NCI-H526 treated with DMSO at 0.1 percent for 48 hours (cell line): Measurements from ENCODE around the gene SDHA.
"Not testable (repeated sequence)": the region's sequence is repeated elsewhere in the genome, so short reads cannot be mapped to it uniquely, and the experiment has no call there.

Experiments used
- DNase-seq: peaks from one replicate; lab custom pipeline; 2025; lab: John Stamatoyannopoulos, UW

The SDHA gene

DNA sequence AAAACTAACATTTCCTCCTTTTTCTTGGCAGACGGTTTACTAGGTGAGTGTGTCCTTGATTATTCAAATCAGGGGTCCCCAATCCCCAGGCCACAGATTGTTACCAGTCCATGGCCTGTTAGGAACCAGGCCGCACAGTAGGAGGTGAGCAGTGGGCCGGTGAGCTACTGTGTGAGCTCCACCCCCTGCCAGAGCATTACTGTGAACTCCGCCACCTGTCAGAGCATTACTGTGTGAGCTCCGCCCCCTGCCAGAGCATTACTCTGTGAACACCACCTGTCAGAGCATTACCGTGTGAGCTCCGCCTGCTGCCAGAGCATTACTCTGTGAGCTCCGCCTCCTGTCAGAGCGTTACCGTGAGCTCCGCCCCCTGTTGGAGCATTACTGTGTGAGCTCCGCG is 39.0 kb downstream of the SDHA start:
- no peak for DNase-seq

DNA sequence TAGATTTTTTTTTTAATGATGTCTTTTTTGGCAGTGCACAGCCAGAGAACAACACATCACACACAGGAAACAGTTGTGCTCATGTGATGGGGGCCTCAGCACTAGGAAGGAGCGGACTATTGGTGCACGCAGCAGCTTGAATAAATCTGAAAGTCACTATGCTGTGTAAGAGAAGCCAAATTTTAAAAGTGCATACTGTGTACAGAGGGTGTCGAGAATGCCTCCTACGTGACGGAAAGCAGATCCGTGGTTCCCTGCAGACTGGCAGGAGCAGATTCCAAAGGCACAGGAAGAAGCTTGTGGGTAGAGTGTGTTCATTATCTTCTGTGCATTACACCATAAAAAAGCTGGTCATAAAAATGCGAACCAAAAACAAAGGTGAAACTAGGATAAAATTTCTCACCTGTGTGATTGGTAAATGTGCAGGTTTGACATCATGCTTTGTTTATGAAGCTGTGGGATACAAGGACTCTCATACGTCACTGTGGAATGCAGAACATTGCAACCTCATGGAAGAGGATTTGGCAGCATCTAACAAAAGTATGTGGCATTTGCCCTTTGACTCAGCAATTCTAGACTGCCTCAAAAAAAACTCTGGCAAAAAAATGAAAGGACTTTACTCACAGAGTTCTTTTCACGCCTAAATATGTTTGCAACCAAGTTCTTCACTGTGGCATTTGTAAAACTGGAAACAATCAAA is 45.3 kb downstream of the SDHA start:
- not testable (repeated sequence) for DNase-seq

DNA sequence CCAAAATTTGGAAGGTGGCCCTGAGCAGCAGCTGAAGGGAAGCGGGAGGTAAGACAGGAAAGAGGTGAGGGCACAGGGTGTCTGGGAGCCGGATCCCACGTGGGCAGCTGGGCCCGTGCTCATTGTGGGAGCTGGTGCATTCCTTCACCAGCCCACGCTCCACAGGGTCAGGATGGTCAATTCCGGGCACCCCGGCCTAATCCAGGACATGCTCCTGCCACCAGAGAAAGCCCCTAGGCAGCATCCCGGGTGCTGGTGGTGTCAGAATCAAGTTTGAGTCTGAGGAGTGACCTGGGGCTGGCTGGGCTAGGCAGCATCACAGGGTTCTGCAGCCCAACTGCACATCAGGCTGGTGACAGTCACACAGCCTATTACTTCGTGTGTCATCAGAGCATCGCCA is 46.2 kb downstream of the SDHA start:
- DNase-seq, result no peak

GRCh38 chr5:266311-267026 is 48.3 kb downstream of the SDHA start:
- not testable (repeated sequence) for DNase-seq

DNA sequence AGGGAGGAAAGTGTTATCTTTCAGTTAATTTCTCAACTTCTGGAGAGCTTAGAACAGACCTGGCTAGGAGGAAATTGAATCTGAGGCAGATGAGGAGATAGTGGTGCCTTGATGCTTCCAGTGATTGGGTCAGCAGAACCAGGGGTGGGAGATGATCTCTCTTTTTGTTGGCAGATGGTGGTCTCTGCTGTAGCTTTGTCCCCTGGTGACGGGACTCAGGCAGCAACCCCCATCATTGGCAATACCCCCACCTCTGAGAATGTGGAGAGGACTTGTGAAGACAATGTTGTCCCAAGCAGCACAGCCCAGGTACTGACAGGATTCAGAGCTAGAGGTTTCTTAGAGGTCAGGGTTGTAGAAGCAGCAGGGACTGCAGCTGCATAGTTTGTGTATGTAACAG is 49.6 kb downstream of the SDHA start:
- DNase-seq, result no peak

DNA sequence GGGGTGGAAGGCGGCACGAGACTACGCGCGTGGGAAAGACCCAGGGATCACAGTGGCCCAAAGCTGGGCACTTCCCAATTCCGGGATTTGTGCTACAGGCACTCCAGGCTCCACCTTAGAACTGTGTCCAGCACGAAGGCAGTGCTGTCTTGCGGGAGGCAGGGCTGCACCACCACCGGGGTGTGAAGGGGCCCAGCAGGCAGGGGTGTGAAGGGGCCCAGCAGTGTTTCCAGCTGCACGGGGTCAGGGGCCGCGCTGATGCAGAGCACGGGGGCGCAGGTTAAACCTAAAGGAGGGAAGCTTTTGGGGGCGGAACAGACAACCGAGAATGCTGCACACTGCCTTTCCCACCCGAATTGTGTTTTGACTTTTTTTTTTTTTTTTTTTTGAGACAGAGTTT is 52.2 kb downstream of the SDHA start:
- DNase-seq, result no peak

DNA sequence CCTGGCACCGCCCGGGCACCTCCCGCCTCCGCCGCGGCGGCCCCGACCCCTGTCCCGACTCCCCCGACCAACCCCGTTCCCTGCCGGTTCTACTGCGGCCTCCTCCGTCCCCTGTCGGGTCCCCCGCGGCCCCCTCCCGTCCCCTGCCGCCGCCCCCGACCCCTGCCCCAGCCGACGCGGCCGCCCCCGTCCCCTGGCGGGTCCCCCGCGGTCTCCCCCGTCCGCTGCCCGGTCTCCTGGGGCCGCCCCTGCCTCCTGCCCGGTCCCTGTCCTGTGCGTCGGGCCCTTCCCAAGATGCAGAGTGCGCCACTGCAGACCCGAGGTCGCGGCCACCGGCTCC is 53.7 kb downstream of the SDHA start:
- not testable (repeated sequence) for DNase-seq

DNA sequence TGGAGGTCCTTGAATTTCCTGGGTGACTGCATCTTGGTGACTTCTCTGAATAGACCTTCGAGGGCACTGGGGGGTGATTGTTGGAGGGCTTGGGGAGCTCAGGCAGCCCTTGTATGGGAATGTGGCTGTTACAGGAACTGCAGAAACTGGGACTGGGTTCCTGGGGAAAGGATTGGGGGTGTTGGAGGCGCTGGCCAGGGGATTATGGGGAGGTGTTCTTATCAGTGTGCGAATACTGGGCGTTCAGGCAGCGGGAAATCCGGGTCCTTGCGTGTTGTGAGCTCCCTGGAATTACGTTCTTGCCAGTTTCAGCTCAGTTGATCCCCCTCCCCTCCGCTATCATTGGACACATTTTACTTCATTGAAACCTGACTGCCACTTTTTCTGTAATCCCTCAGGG is 55.0 kb downstream of the SDHA start:
- not testable (repeated sequence) for DNase-seq

DNA sequence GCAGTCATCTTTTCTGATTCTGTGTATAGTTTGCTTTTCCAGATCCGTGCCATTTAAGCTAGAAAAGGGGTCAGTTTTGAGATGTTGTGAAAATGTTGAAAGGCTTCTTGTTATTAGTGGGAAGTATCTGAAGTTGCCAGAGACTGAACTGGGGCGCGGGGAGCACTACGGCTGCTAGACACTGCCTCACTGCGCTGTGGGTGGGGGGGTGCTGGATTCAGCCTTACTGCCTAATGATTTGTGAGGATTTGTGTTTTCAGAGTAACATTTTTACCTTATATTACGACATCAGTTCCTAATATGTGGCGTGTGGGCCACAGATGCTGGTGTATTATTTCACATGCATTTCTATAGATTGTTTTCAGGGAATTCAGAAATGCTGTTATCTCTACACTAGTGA is 55.4 kb downstream of the SDHA start:
- DNase-seq, result not testable (repeated sequence)

DNA sequence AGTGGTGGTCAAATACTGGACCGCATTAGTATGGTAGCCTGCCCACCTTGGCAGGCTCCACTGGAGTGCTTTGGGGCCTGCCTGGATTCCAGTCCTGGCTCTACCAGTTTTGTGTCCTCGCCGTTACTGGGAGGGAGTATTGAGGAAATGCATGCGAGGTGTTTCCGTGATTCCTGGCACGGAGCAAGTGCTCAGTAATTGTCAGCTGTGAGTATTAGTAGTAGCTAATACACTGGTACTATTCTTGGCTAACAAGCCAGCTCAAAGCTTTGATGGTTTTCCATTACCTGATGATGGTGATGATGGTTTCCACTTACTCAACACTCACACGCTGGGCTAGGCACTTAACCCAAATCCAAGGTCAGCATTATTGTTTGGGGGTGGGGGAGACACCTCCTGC is 56.2 kb downstream of the SDHA start:
- not testable (repeated sequence) for DNase-seq

DNA sequence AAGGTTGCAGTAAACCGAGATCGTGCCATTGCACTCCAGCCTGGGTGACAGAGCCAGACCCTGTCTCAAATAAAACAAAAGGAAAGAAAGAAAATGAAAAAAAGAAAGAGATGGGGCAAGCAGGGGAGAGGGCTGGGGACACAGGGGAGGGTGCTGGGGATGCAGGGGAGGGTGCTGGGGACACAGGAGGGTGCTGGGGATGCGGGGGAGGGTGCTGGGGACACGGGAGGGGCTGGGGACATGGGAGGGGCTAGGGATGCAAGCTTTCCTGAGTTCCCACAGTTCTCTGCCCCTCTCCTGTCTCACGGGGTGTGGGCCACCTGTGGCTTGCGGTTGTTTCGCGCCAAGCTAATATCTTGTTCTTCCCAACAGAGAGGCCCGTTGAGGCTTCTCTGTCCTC is 60.5 kb downstream of the SDHA start:
- no peak for DNase-seq

DNA sequence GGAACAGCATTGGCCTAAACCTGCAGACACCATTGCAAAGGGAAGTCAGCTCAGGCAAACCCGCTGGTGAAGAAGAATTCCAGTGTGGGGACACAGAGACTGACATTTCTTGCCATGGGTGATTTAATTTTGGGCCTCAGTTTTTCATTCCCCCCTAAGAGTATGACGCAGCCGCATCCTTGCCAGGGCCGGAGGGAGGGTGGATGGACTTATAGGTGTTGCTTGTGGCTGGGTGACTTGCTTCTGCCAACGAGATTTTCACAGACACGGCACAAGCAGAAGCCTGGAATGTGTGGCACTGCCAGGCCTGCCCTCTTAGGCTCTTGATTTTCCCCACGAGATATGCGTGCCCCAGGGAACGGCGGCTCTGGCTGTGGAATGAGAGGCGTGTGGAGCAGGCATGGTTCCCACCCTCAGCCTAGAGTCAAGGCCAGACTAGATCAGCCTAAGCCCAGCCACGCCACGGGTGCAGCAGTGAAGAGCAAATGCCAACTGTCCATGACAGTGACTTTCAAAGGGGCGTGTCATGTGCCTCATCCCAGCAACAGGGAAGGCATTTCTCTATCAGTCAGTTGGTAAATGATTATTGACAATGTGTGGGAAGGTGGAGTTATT is 61.0 kb downstream of the SDHA start:
- not testable (repeated sequence) for DNase-seq

DNA sequence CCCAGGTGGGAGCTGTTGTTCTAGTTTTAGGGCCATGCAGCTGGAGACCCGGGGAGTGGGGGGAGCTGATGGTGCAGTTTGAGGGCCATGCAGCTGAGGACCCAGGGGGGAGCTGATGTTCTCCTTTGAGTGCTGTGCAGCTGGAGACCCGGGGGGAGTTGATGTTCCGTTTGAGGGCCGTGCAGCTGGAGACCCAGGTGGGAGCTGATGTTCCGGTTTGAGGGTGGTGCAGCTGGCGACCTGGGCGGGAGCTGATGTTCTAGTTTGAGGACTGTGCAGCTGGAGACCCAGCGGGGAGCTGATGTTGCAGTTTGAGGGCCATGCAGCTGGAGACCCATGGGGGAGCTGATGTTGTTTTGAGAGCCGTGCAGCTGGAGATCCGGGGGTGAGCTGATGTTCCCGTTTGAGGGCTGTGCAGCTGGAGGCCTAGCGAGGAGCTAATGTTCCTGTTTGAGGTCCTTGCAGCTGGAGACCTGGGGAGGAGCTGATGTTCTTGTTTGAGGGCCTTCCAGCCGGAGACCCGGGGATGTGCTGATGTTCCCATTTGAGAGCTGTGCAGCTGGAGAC is 68.0 kb downstream of the SDHA start:
- DNase-seq, result no peak

- DNase-seq, result not testable (repeated sequence)
Measured at GRCh38 chr5:290200-290599, 72.1 kb downstream of the SDHA start.

GRCh38 chr5:291345-291744 is 73.2 kb downstream of the SDHA start:
- not testable (repeated sequence) for DNase-seq

GRCh38 chr5:294788-295187 is 76.7 kb downstream of the SDHA start:
- not testable (repeated sequence) for DNase-seq

GRCh38 chr5:296207-296606 is 78.1 kb downstream of the SDHA start:
- DNase-seq, result not testable (repeated sequence)

- DNase-seq, result not testable (repeated sequence)
Measured at GRCh38 chr5:296954-297353, 78.8 kb downstream of the SDHA start.

DNA sequence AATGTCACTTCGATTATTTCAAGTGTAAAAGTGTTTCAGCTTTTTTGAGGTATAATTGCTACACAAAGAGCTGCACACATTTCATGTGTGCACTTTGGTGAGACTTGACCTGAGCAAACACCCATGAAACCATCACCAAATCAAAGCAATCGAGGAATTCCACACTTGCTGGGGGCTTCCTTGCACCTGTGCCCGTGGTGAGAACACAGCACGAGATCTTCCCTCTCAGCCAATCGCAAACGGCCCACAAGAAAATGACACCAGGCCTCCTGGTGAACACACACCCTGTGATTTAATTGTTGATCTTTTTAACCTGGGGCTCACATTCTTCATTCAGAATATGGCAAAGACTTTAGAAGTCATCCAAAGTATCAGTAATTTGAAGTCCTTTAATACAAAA is 79.3 kb downstream of the SDHA start:
- not testable (repeated sequence) for DNase-seq

DNA sequence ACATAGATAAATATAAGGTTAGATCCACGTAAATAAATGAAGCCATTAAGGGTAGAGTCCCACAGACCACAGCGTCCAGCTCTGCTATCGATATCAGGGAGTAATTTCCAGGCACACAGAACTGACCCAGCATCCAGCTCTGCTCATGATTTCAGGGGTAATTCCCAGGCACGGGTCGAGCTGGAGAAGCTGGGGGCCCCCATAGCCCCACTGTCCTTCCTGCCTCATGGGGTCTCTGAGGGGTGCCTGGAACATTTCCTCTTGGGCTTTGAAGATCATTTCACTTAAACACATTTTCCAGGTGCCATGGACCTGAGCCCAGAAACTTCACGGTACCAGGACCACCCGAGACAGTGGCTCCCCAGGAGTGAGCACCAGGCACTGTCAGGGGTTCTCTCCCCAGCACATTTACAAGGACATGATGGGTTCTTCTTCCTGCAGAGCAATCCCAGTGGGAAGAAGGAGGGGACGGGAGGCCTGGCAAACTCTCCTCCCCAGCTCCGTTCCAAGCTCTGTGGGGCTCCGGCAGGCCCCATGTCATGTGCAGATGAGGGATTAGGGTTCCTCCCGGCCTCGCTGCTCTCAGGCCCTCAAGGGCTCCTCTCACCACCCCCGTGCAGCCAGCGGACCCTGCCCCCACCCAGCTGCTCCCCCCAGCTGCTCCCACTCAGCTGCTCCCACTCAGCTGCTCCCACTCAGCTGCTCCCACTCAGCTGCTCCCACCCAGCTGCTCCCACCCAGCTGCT is 80.0 kb downstream of the SDHA start:
- not testable (repeated sequence) for DNase-seq

DNA sequence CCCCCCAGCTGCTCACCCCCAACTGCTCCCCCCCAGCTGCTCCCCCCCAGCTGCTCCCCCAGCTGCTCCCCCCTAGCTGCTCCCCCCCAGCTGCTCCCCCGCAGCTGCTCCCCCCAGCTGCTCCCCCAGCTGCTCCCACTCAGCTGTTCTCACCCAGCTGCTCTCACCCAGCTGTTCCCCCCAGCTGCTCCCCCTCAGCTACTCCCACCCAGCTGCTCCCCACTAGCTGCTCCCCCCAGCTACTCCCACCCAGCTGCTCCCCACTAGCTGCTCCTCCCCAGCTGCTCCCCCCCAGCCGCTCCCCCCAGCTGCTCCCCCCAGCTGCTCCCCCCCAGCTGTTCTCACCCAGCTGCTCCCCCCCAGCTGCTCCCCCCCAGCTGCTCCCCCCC is 80.6 kb downstream of the SDHA start:
- DNase-seq, result no peak

DNA sequence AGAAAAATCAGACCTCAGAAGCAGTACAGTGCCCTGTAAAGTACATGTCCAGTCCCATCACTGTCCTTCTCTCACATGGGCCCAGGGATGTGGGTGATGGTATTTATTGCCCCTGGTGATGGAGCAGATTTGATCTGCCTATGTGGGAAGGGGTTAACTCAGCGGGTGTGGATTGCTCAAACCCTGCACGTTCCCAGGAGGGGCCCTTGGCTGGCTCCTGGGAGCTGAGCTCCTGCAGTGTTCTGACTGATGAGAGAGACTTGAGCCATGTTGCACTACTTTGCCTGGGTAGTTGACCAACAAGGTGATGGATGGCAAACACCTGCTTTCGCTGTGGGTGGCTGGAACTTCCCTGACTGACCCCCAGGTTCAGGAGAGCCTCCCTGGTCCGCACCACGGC is 81.8 kb downstream of the SDHA start:
- not testable (repeated sequence) for DNase-seq
